Mesenchymal stem cell (in vitro differentiated cells and primary cell): Measurements from ENCODE around the gene RAET1G.
"Not testable (repeated sequence)": the region's sequence is repeated elsewhere in the genome, so short reads cannot be mapped to it uniquely, and the experiment has no call there.

Experiments used
- DNase-seq: peaks from one replicate; pipeline ENCODE4 v3.0.0-alpha.2; 2013
- H2AFZ ChIP-seq: one replicate; pipeline ENCODE4 v1.6.1; 2013; ENCODE audit warnings: low read depth, mild to moderate bottlenecking, control low read depth, inconsistent platforms, low read length, moderate library complexity
- H2AK5ac ChIP-seq: 2 replicates; pipeline ENCODE4 v1.6.1; 2013; ENCODE audit warnings: low read length, moderate library complexity, mild to moderate bottlenecking, inconsistent platforms; ENCODE audit not compliant: severe bottlenecking
- H2BK120ac ChIP-seq: one replicate; pipeline ENCODE4 v1.6.1; 2013; ENCODE audit warnings: low read depth, mild to moderate bottlenecking, inconsistent platforms, low read length, moderate library complexity
- H2BK12ac ChIP-seq, 2 experiments: one replicate each; pipeline ENCODE4 v1.6.1; 2013; ENCODE audit warnings: inconsistent platforms in 2 of 2, low read length in 2 of 2, mild to moderate bottlenecking in 2 of 2, moderate library complexity in 2 of 2, control low read depth in 1 of 2
- H2BK15ac ChIP-seq: one replicate; pipeline ENCODE4 v1.6.1; 2013; ENCODE audit warnings: mild to moderate bottlenecking, low read depth, inconsistent platforms; ENCODE audit not compliant: poor library complexity, severe bottlenecking
- H2BK5ac ChIP-seq: 2 replicates; pipeline ENCODE4 v1.6.1; 2013; ENCODE audit warnings: low read depth, mild to moderate bottlenecking, low read length, control low read depth, inconsistent platforms; ENCODE audit not compliant: poor library complexity, severe bottlenecking
- H3K14ac ChIP-seq, 2 experiments: one replicate each; pipeline ENCODE4 v1.6.1; 2013; ENCODE audit warnings: inconsistent platforms in 2 of 2, low read length in 2 of 2, control low read depth in 1 of 2, mild to moderate bottlenecking in 1 of 2, moderate library complexity in 1 of 2
- H3K18ac ChIP-seq, 2 experiments: one replicate each; pipeline ENCODE4 v1.6.1; 2013; ENCODE audit warnings: inconsistent platforms in 2 of 2, low read length in 2 of 2, control low read depth in 1 of 2, low read depth in 1 of 2, mild to moderate bottlenecking in 1 of 2
- H3K23ac ChIP-seq, 2 experiments: one replicate each; pipeline ENCODE4 v1.6.1; 2013; ENCODE audit warnings: inconsistent platforms in 2 of 2, low read length in 2 of 2, mild to moderate bottlenecking in 2 of 2, moderate library complexity in 2 of 2, control low read depth in 1 of 2
- H3K27ac ChIP-seq: 2 replicates; pipeline ENCODE4 v1.5.1; 2013; ENCODE audit warnings: mild to moderate bottlenecking, moderate library complexity, low read length, control low read depth, inconsistent platforms; ENCODE audit not compliant: poor library complexity, severe bottlenecking
- H3K27me3 ChIP-seq, 2 experiments: 2 replicates each; pipeline versions ENCODE4 v1.6.1 to v1.7.0; 2013; ENCODE audit warnings: low read length in 2 of 2, mild to moderate bottlenecking in 2 of 2, moderate library complexity in 2 of 2, control low read depth in 1 of 2, inconsistent platforms in 1 of 2; ENCODE audit not compliant: control insufficient read depth in 1 of 2, insufficient read depth in 1 of 2
- H3K36me3 ChIP-seq, 2 experiments: 2 replicates each; pipeline versions ENCODE4 v1.6.1 to v1.7.0; 2013; ENCODE audit warnings: low read length in 2 of 2, control low read depth in 1 of 2, inconsistent platforms in 1 of 2, low read depth in 1 of 2, mild to moderate bottlenecking in 1 of 2; ENCODE audit not compliant: insufficient read depth in 2 of 2, control insufficient read depth in 1 of 2
- H3K4ac ChIP-seq, 2 experiments: one replicate each; pipeline ENCODE4 v1.6.1; 2013; ENCODE audit warnings: inconsistent platforms in 2 of 2, low read length in 2 of 2, mild to moderate bottlenecking in 2 of 2, moderate library complexity in 2 of 2, control low read depth in 1 of 2, low read depth in 1 of 2
- H3K4me1 ChIP-seq: 2 replicates; pipeline ENCODE4 v1.6.1; 2013; ENCODE audit warnings: low read depth, low read length, control low read depth; ENCODE audit not compliant: control insufficient read depth, insufficient read depth
- H3K4me2 ChIP-seq: 2 replicates; pipeline ENCODE4 v1.6.1; 2013; ENCODE audit warnings: low read length, mild to moderate bottlenecking, inconsistent platforms; ENCODE audit not compliant: poor library complexity, severe bottlenecking
- H3K4me3 ChIP-seq, 2 experiments: 2 replicates each; pipeline versions ENCODE4 v1.5.1 to v1.7.0; 2013; ENCODE audit warnings: low read length in 2 of 2, mild to moderate bottlenecking in 2 of 2, control low read depth in 1 of 2, low read depth in 1 of 2; ENCODE audit not compliant: insufficient read depth in 1 of 2
- H3K79me1 ChIP-seq: replicated peaks from 2 replicates; pipeline ENCODE4 v1.6.1; 2013; ENCODE audit warnings: mild to moderate bottlenecking, control low read depth, low read length, inconsistent platforms; ENCODE audit not compliant: poor library complexity, severe bottlenecking
- H3K9ac ChIP-seq: 2 replicates; pipeline ENCODE4 v1.7.0; 2013; ENCODE audit warnings: mild to moderate bottlenecking, low read length, moderate library complexity
- H3K9me3 ChIP-seq: 2 replicates; pipeline ENCODE4 v1.7.0; 2013; ENCODE audit warnings: mild to moderate bottlenecking, low read length; ENCODE audit not compliant: control insufficient read depth
- H4K8ac ChIP-seq: one replicate; pipeline ENCODE4 v1.6.1; 2013; ENCODE audit warnings: inconsistent platforms, mild to moderate bottlenecking, low read length, moderate library complexity
- H4K91ac ChIP-seq: one replicate; pipeline ENCODE4 v1.6.1; 2013; ENCODE audit warnings: mild to moderate bottlenecking, low read length, inconsistent platforms
- WGBS: methylation state at CpG from one replicate; pipeline ENCODE4 v1.1.7; 2013; ENCODE audit warnings: mixed read lengths; 5-methylcytosine and 5-hydroxymethylcytosine counted together

The RAET1G gene

GRCh38 chr6:149960488-149960887 lies 37.6 kb upstream of the RAET1G start:
- no peak overlapping the region for H2AFZ ChIP-seq
- no peak for DNase-seq
- peaks cover 31% of the 10 kb centered on the region for H3K4me1 ChIP-seq
- H2BK120ac ChIP-seq: no peak overlapping the region
- no peak overlapping the region for H3K18ac ChIP-seq
- H2BK15ac ChIP-seq: no peak overlapping the region
- no peak overlapping the region for H3K4me2 ChIP-seq
- no peak overlapping the region for H3K14ac ChIP-seq
- H3K4ac ChIP-seq: no peak overlapping the region
- no peaks in the 10 kb centered on the region for H3K79me1 ChIP-seq
- no peak overlapping the region for H3K4me3 ChIP-seq
- no peak overlapping the region for H2BK12ac ChIP-seq
- H4K8ac ChIP-seq: no peak overlapping the region
- H3K23ac ChIP-seq: no peak overlapping the region
- WGBS: 75% methylated on average over 6 of the region's 6 CpGs
- H2BK5ac ChIP-seq: no peak overlapping the region
- peaks cover 55 to 97% of the 10 kb centered on the region in 2 experiments for H3K27me3 ChIP-seq
- no peaks in the 10 kb centered on the region for H3K9me3 ChIP-seq
- no peak overlapping the region for H3K27ac ChIP-seq
- H4K91ac ChIP-seq: no peak overlapping the region
- H2AK5ac ChIP-seq: no peak overlapping the region
- no peak overlapping the region for H3K9ac ChIP-seq
- H3K36me3 ChIP-seq: no peaks in the 10 kb centered on the region

- no CpG with 5 or more reads among the region's 4 CpGs for WGBS
Measured at GRCh38 chr6:149959806-149960205, 36.9 kb upstream of the RAET1G start.

GRCh38 chr6:149958124-149958523 lies 35.2 kb upstream of the RAET1G start:
- not testable (repeated sequence) for H3K4me2 ChIP-seq, H3K27ac ChIP-seq, H4K91ac ChIP-seq, H3K14ac ChIP-seq, H2AFZ ChIP-seq, H3K9me3 ChIP-seq, DNase-seq, H4K8ac ChIP-seq, H3K9ac ChIP-seq, H3K18ac ChIP-seq, H2BK15ac ChIP-seq, H2BK5ac ChIP-seq, H3K23ac ChIP-seq, H2BK120ac ChIP-seq, H3K36me3 ChIP-seq, H3K4me3 ChIP-seq, H3K79me1 ChIP-seq, H2AK5ac ChIP-seq, H3K4ac ChIP-seq, H2BK12ac ChIP-seq
- Histone ChIP-seq H3K4me1 (peaks cover 10% of the 10 kb centered on the region), H3K27me3 (peaks cover 51 to 91% of the 10 kb centered on the region in 2 experiments)
- 91% methylated on average over 2 of the region's 3 CpGs for WGBS

More at GRCh38 chr6:149959806-149960205, 36.9 kb upstream of the RAET1G start:
- H2BK5ac ChIP-seq, H2BK12ac ChIP-seq, H4K91ac ChIP-seq, H3K23ac ChIP-seq, H2AK5ac ChIP-seq, H3K14ac ChIP-seq, H2BK120ac ChIP-seq, H3K9me3 ChIP-seq, H2BK15ac ChIP-seq, H3K27ac ChIP-seq, H3K4me2 ChIP-seq, H4K8ac ChIP-seq, H3K9ac ChIP-seq, H3K79me1 ChIP-seq, H2AFZ ChIP-seq, H3K18ac ChIP-seq, H3K4me3 ChIP-seq, H3K36me3 ChIP-seq, DNase-seq, H3K4ac ChIP-seq: not testable (repeated sequence)
- Histone ChIP-seq H3K4me1 (peaks cover 25% of the 10 kb centered on the region), H3K27me3 (peaks cover 53 to 96% of the 10 kb centered on the region in 2 experiments)

- H3K4me3 ChIP-seq, H3K14ac ChIP-seq, H3K4me1 ChIP-seq, H3K27ac ChIP-seq, H2AFZ ChIP-seq, DNase-seq, H3K23ac ChIP-seq, H4K91ac ChIP-seq, H3K36me3 ChIP-seq, H3K79me1 ChIP-seq, H3K9me3 ChIP-seq, H2AK5ac ChIP-seq, H2BK5ac ChIP-seq, H4K8ac ChIP-seq, H3K4ac ChIP-seq, H2BK15ac ChIP-seq, H3K18ac ChIP-seq, H2BK120ac ChIP-seq, H3K9ac ChIP-seq, H2BK12ac ChIP-seq, H3K4me2 ChIP-seq: not testable (repeated sequence)
- peaks cover 64 to 91% of the 10 kb centered on the region in 2 experiments for H3K27me3 ChIP-seq
- WGBS: 48% methylated on average over 5 of the region's 7 CpGs
Measured at GRCh38 chr6:149955654-149956317, 32.9 kb upstream of the RAET1G start.
